GM21381 (cell line): ENCODE measurements around the gene NEK6.

Experiments
- ATAC-seq: cut with Tn5 transposase; IDR thresholded peaks from one replicate; pipeline ENCODE4 v1.9.1; 2021; ENCODE audit warnings: mild to moderate bottlenecking, moderate library complexity; ENCODE audit not compliant: unreplicated experiment

NEK6 gene

GRCh38 chr9:124392871-124393460 is 135.2 kb downstream of the NEK6 start:
- no peak for ATAC-seq

- ATAC-seq = no peak
Observed at GRCh38 chr9:124394167-124394566, 136.4 kb downstream of the NEK6 start.

GRCh38 chr9:124394596-124394995 is 136.8 kb downstream of the NEK6 start:
- ATAC-seq = no peak

- ATAC-seq = no peak
Observed at GRCh38 chr9:124395826-124396225, 138.1 kb downstream of the NEK6 start.

- no peak for ATAC-seq
Observed at GRCh38 chr9:124398191-124398935, 140.6 kb downstream of the NEK6 start.

- ATAC-seq = no peak
Observed at GRCh38 chr9:124399323-124399967, 141.7 kb downstream of the NEK6 start.

GRCh38 chr9:124399968-124400940 is 142.5 kb downstream of the NEK6 start:
- ATAC-seq = no peak
